HepG2 (cell line): Measurements from ENCODE around the gene SCN9A.

Source experiments
- EP300 ChIP-seq, 3 experiments: sonication (generic) in 1 of 3; formaldehyde crosslinking in 1 of 3; IDR thresholded peaks; 2 replicates each; pipeline versions ENCODE4 v1.5.1 to v1.6.1; 2011 to 2020; ENCODE audit warnings: low read depth in 2 of 3, low read length in 2 of 3, borderline replicate concordance in 1 of 3, improper control_type of control experiment in 1 of 3, mild to moderate bottlenecking in 1 of 3, missing genetic modification reagents in 1 of 3, moderate library complexity in 1 of 3
- EZH2 ChIP-seq: conservative IDR thresholded peaks from 2 replicates; pipeline ENCODE4 v1.6.1; 2012; ENCODE audit warnings: mild to moderate bottlenecking, low read depth, low read length, moderate library complexity
- GABPA ChIP-seq, 2 experiments: IDR thresholded peaks; 2 replicates each; pipeline ENCODE4 v1.6.1; 2011 to 2016; ENCODE audit warnings: low read depth in 2 of 2, low read length in 1 of 2, missing biosample characterization in 1 of 2, missing genetic modification characterization in 1 of 2
- ZBTB7A ChIP-seq: sonication (generic); formaldehyde crosslinking; IDR thresholded peaks from 2 replicates; pipeline ENCODE4 v1.8.0; 2022; ENCODE audit warnings: mild to moderate bottlenecking, missing genetic modification reagents
- ZNF430 ChIP-seq: sonication (generic); formaldehyde crosslinking; IDR thresholded peaks from 2 replicates; pipeline ENCODE4 v1.9.0; 2021; ENCODE audit warnings: mild to moderate bottlenecking, missing genetic modification reagents
- ZNF777 ChIP-seq: sonication (generic); formaldehyde crosslinking; IDR thresholded peaks from 2 replicates; pipeline ENCODE4 v1.4.0; 2020; ENCODE audit warnings: missing genetic modification reagents

DNA sequence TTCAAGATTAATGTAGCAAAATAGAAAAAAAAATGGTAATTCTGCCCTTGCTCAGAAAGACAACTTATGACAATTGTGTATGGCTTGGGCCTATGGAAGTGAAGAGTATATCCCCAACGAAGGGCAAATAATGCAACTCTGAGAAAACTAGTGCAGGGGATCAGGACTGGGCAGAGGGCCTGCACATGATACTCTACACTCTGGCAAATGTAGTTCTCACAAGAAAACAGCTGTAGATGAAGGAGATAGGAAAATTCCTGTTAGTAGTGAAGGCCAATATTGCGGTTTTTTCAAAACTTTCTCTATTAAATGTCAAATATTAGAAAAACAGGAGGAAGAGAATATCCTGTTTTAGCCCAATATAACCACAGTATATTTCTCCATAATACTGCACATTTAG lies 77.8 kb downstream of the SCN9A start:
- TF ChIP-seq EP300 (IDR thresholded peaks at IDR 0.05; ENCODE audit: low read depth in 2 of 2, low read length in 2 of 2) (no peak), EP300 (CRISPR knock-in tag; IDR thresholded peaks at IDR 0.05; ENCODE audit: borderline replicate concordance) (no peak), ZBTB7A (CRISPR knock-in tag) (no peak), GABPA (IDR thresholded peaks at IDR 0.05; ENCODE audit: low read depth, low read length) (no peak), GABPA (CRISPR knock-in tag; IDR thresholded peaks at IDR 0.05; ENCODE audit: low read depth) (no peak), EZH2 (no peak), ZNF777 (CRISPR knock-in tag) (no peak), ZNF430 (no peak)
